ENCODE measurements around the gene APBB1IP.

DNA sequence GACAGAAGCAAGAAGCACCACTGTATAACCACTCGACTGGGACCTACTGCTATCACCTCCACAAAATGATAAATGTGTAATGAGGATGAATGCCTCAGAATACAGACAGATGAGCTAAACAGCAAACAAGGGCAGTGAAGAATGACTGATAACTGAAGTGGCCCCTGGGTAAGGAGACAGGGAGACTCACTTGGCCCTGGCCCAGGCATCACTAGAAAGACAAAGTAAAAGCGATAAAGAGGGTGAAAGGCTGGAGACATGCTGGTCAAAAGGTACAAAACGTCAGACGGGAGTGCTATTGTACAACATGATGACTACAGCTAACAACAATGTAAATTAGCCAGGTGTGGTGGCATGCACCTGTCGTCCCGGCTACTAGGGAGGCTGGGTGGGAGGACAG lies 27.8 kb upstream of the APBB1IP start:
- TF ChIP-seq FOXM1 (IDR thresholded peaks at IDR 0.05; ENCODE audit: borderline replicate concordance): no peak
- TF ChIP-seq TARDBP (IDR thresholded peaks at IDR 0.05): no peak
- TF ChIP-seq SUZ12 (IDR thresholded peaks at IDR 0.05): no peak
- TF ChIP-seq L3MBTL2 (conservative IDR thresholded peaks at IDR 0.05): no peak
- TF ChIP-seq FOXK2 (IDR thresholded peaks at IDR 0.05): no peak
- TF ChIP-seq ZNF384 (IDR thresholded peaks at IDR 0.05): no peak
- TF ChIP-seq NFRKB (IDR thresholded peaks at IDR 0.05): no peak
- no peak for TF ChIP-seq BHLHE40 (IDR thresholded peaks at IDR 0.05; ENCODE audit: borderline replicate concordance)
- no peak for TF ChIP-seq FOXA1 (IDR thresholded peaks at IDR 0.05)
- TF ChIP-seq SP1 (IDR thresholded peaks at IDR 0.05): no peak
- TF ChIP-seq ARNT (IDR thresholded peaks at IDR 0.05): no peak
- TF ChIP-seq CTBP1 (IDR thresholded peaks at IDR 0.05; ENCODE audit: borderline replicate concordance): no peak
- no peak for TF ChIP-seq ELF4 (IDR thresholded peaks at IDR 0.05)
- TF ChIP-seq, protein P1, sequence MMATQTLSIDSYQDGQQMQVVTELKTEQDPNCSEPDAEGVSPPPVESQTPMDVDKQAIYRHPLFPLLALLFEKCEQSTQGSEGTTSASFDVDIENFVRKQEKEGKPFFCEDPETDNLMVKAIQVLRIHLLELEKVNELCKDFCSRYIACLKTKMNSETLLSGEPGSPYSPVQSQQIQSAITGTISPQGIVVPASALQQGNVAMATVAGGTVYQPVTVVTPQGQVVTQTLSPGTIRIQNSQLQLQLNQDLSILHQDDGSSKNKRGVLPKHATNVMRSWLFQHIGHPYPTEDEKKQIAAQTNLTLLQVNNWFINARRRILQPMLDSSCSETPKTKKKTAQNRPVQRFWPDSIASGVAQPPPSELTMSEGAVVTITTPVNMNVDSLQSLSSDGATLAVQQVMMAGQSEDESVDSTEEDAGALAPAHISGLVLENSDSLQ (IDR thresholded peaks at IDR 0.05): no peak
